Measurements from ENCODE around the gene RIMBP2.

GRCh38 chr12:130438243-130438620, 277.9 kb downstream of the RIMBP2 start:
- TF ChIP-seq CTCF (conservative IDR thresholded peaks at IDR 0.05; ENCODE audit: low read depth, low read length) (no peak), EZH2 (IDR thresholded peaks at IDR 0.05; ENCODE audit: borderline replicate concordance, low read depth, low read length, poor library complexity, severe bottlenecking) (no peak)
